PC-9 (cell line): Measurements from ENCODE around the gene LYPLAL1. TPM values are rescaled to one million over a fixed set of nuclear protein-coding genes. Genes with fewer than 3 reads are reported as not detected.

Experiments used
- BruUV-seq: library from RNA; stranded (reverse); fragments of 400-500 nt; replicated peaks from 2 replicates; lab custom pipeline; 2021; lab: Mats Ljungman, UMichigan
- CTCF ChIA-PET: fragments of 300-600 bp; sonication (Branson Sonifier 250); formaldehyde crosslinking; loops from one replicate; lab custom pipeline; 2022; ENCODE audit warnings: antibody characterized with exemption; lab: Charles Lee
- POLR2A ChIA-PET: fragments of 300-600 bp; sonication (Branson Sonifier 250); formaldehyde crosslinking; loops from one replicate; lab custom pipeline; 2022; ENCODE audit warnings: antibody characterized with exemption; ENCODE audit not compliant: unreplicated experiment; lab: Charles Lee
- DNase-seq, 2 experiments: peaks; one replicate each; pipeline versions ENCODE4 v3.0.0 to v3.0.0-alpha.2; 2015 to 2022; ENCODE audit warnings: mixed read lengths in 1 of 2
- H2AFZ ChIP-seq: fragments of 200-600 bp; sonication (generic); 2 replicates; pipeline ENCODE4 v1.8.1; 2017; ENCODE audit warnings: antibody characterized with exemption
- H3F3A ChIP-seq: fragments of 200-600 bp; sonication (generic); 2 replicates; pipeline ENCODE4 v1.8.1; 2017; ENCODE audit warnings: antibody characterized with exemption, mild to moderate bottlenecking, low read depth; ENCODE audit not compliant: insufficient read depth
- H3K27ac ChIP-seq: fragments of 200-600 bp; sonication (generic); 2 replicates; pipeline ENCODE4 v1.6.1; 2016; ENCODE audit warnings: mixed run types
- H3K27me3 ChIP-seq: fragments of 200-600 bp; sonication (generic); 2 replicates; pipeline ENCODE4 v1.6.1; 2016; ENCODE audit warnings: low read depth, mixed run types; ENCODE audit not compliant: insufficient read depth
- H3K36me3 ChIP-seq: fragments of 200-600 bp; sonication (generic); 2 replicates; pipeline ENCODE4 v1.6.1; 2016; ENCODE audit warnings: low read depth, mixed run types
- H3K4me1 ChIP-seq: fragments of 200-600 bp; sonication (generic); replicated peaks from 2 replicates; pipeline ENCODE4 v1.6.1; 2016; ENCODE audit warnings: mixed run types; ENCODE audit not compliant: insufficient read depth
- H3K4me2 ChIP-seq: fragments of 200-600 bp; sonication (generic); 2 replicates; pipeline ENCODE4 v1.6.1; 2017; ENCODE audit warnings: mixed run types
- H3K4me3 ChIP-seq: fragments of 200-600 bp; sonication (generic); 2 replicates; pipeline ENCODE4 v1.6.1; 2016; ENCODE audit warnings: mixed run types
- H3K79me2 ChIP-seq: fragments of 200-600 bp; sonication (generic); 2 replicates; pipeline ENCODE4 v1.6.1; 2017; ENCODE audit warnings: low read depth, mixed run types
- H3K9me2 ChIP-seq: fragments of 200-600 bp; sonication (generic); 2 replicates; pipeline ENCODE4 v1.8.1; 2017; ENCODE audit warnings: mild to moderate bottlenecking; ENCODE audit not compliant: insufficient read depth
- H3K9me3 ChIP-seq: fragments of 200-600 bp; sonication (generic); 2 replicates; pipeline ENCODE4 v1.8.1; 2016; ENCODE audit warnings: low read depth; ENCODE audit not compliant: insufficient read depth
- H4K20me1 ChIP-seq: fragments of 200-600 bp; sonication (generic); 2 replicates; pipeline ENCODE4 v1.8.1; 2017; ENCODE audit not compliant: insufficient read depth
- CTCF ChIP-seq: fragments of 200-600 bp; sonication (generic); conservative IDR thresholded peaks from 2 replicates; pipeline ENCODE4 v1.6.1; 2017; ENCODE audit warnings: mixed run types, antibody characterized with exemption, mild to moderate bottlenecking, moderate library complexity
- EZH2 ChIP-seq: fragments of 200-600 bp; sonication (generic); IDR thresholded peaks from 2 replicates; pipeline ENCODE4 v1.8.0; 2017; ENCODE audit warnings: antibody characterized with exemption, low read depth
- intact Hi-C: fragments of 100-400 bp; cut with micrococcal nuclease; formaldehyde crosslinking; loops from one replicate; pipeline ENCODE4 v1.10.0; 2022; ENCODE audit not compliant: unreplicated experiment
- total RNA-seq: library from RNA; stranded (reverse); gene quantifications from 2 replicates; pipeline ENCODE4 v1.2.3, GENCODE V29; 2021

The LYPLAL1 gene
- total RNA-seq, 1 experiment from 2014 or later: 57.0 TPM

GRCh38 chr1:219161371-219161770, 12.3 kb upstream of the LYPLAL1 start:
- Histone ChIP-seq H3K4me2 (no peak overlapping the region), H3K9me3 (no peaks in the 10 kb centered on the region), H4K20me1 (no peaks in the 10 kb centered on the region), H3K4me1 (no peaks in the 10 kb centered on the region), H3K27me3 (no peaks in the 10 kb centered on the region), H2AFZ (no peak overlapping the region), H3K4me3 (no peak overlapping the region), H3K9me2 (no peaks in the 10 kb centered on the region), H3K36me3 (no peaks in the 10 kb centered on the region), H3K79me2 (no peaks in the 10 kb centered on the region), H3K27ac (no peak overlapping the region), H3F3A (no peaks in the 10 kb centered on the region)
- no peak for TF ChIP-seq EZH2
- no peak for TF ChIP-seq CTCF
- no TSS peak for BruUV-seq
- DNase-seq: no peak
- ChIA-PET POLR2A (no interaction called here), CTCF (interaction anchor here (0.6 to 0.7 kb wide), 2 partner anchors 31 to 673 kb away, joined by 3 to 4 read pairs; no protein-coding TSS in a partner anchor)
- intact Hi-C loops: no loop called here

GRCh38 chr1:219163401-219163954, 10.2 kb upstream of the LYPLAL1 start:
- no peak overlapping the region for H3K4me2 ChIP-seq
- no peaks in the 10 kb centered on the region for H3K27me3 ChIP-seq
- H3K9me3 ChIP-seq: no peaks in the 10 kb centered on the region
- no TSS peak for BruUV-seq
- no peak for DNase-seq
- H3K79me2 ChIP-seq: no peaks in the 10 kb centered on the region
- no peak overlapping the region for H3K27ac ChIP-seq
- no peak overlapping the region for H2AFZ ChIP-seq
- no peaks in the 10 kb centered on the region for H3F3A ChIP-seq
- no peaks in the 10 kb centered on the region for H3K4me1 ChIP-seq
- no peak for TF ChIP-seq CTCF
- TF ChIP-seq EZH2: no peak
- CTCF ChIA-PET: no interaction called here
- H3K4me3 ChIP-seq: no peak overlapping the region
- intact Hi-C loops: no loop called here
- H3K9me2 ChIP-seq: no peaks in the 10 kb centered on the region
- H4K20me1 ChIP-seq: no peaks in the 10 kb centered on the region
- POLR2A ChIA-PET: no interaction called here
- H3K36me3 ChIP-seq: no peaks in the 10 kb centered on the region

- DNase-seq: peak in 1 of 2 experiments; percentile 38
- CTCF ChIA-PET: no interaction called here
- Histone ChIP-seq H3K27ac (0 out of 2 replicates have a peak overlapping the region, but pooled peaks have one; percentile 9), H3K4me2 (peak overlapping the region; percentile 36), H3K27me3 (no peaks in the 10 kb centered on the region), H3K4me1 (peaks cover 30% of the 10 kb centered on the region), H2AFZ (no peak overlapping the region), H4K20me1 (no peaks in the 10 kb centered on the region), H3K9me3 (no peaks in the 10 kb centered on the region), H3K79me2 (peaks cover 23% of the 10 kb centered on the region), H3F3A (no peaks in the 10 kb centered on the region), H3K36me3 (0 out of 2 replicates have a peak, but pooled peaks cover under 1% of the 10 kb centered on the region), H3K9me2 (no peaks in the 10 kb centered on the region), H3K4me3 (no peak overlapping the region)
- POLR2A ChIA-PET: no interaction called here
- BruUV-seq: no TSS peak
- TF ChIP-seq CTCF (no peak), EZH2 (no peak)
- intact Hi-C loops: loop anchor here (5.0 to 10.0 kb wide), 3 partner anchors 464 to 824 kb away; partner anchors contain the start of gene TGFB2
Observed at GRCh38 chr1:219171192-219171935, 2.3 kb upstream of the LYPLAL1 start.
